Stromal cell of bone marrow (primary cell): ENCODE results near the gene SLCO2A1.

ENCODE experiments used
- DNase-seq: peaks from one replicate; pipeline ENCODE4 v3.0.0-alpha.2; 2012; ENCODE audit warnings: low read depth

Gene SLCO2A1

GRCh38 chr3:133949438-133949837 lies 80.3 kb downstream of the SLCO2A1 start:
- DNase-seq: no peak

GRCh38 chr3:133948996-133949395 lies 80.7 kb downstream of the SLCO2A1 start:
- no peak for DNase-seq

GRCh38 chr3:133948131-133948810 lies 81.5 kb downstream of the SLCO2A1 start:
- DNase-seq: no peak

GRCh38 chr3:133945381-133946095 lies 84.2 kb downstream of the SLCO2A1 start:
- peak; percentile 29 for DNase-seq

GRCh38 chr3:133944641-133945380 lies 84.9 kb downstream of the SLCO2A1 start:
- peak; percentile 43 for DNase-seq

- DNase-seq: no peak
These were observed 85.5 kb downstream of the SLCO2A1 start for GRCh38 chr3:133944181-133944580.

- peak; percentile 35 for DNase-seq
These were observed 86.0 kb downstream of the SLCO2A1 start for GRCh38 chr3:133943639-133944141.

- DNase-seq: no peak
These were observed 86.6 kb downstream of the SLCO2A1 start for GRCh38 chr3:133943031-133943535.

GRCh38 chr3:133941415-133941821 lies 88.3 kb downstream of the SLCO2A1 start:
- DNase-seq: peak; percentile 31

- DNase-seq: no peak
These were observed 89.2 kb downstream of the SLCO2A1 start for GRCh38 chr3:133940536-133940935.

- DNase-seq: no peak
These were observed 90.3 kb downstream of the SLCO2A1 start for GRCh38 chr3:133939463-133939835.

GRCh38 chr3:133938770-133939462 lies 90.8 kb downstream of the SLCO2A1 start:
- no peak for DNase-seq

- DNase-seq: peak; percentile 75
These were observed 91.7 kb downstream of the SLCO2A1 start for GRCh38 chr3:133937756-133938601.

GRCh38 chr3:133937061-133937686 lies 92.6 kb downstream of the SLCO2A1 start:
- DNase-seq: no peak

GRCh38 chr3:133935843-133936769 lies 93.6 kb downstream of the SLCO2A1 start:
- DNase-seq: no peak

GRCh38 chr3:133934996-133935842 lies 94.5 kb downstream of the SLCO2A1 start:
- no peak for DNase-seq

GRCh38 chr3:133934073-133934970 lies 95.4 kb downstream of the SLCO2A1 start:
- DNase-seq: no peak
